Measurements from ENCODE around the gene CCDC197. TPM values are rescaled to one million over a fixed set of nuclear protein-coding genes. Genes with fewer than 3 reads are reported as not detected.

Gene CCDC197
- total RNA-seq, 1 donor from 2014 or later = not detected

DNA sequence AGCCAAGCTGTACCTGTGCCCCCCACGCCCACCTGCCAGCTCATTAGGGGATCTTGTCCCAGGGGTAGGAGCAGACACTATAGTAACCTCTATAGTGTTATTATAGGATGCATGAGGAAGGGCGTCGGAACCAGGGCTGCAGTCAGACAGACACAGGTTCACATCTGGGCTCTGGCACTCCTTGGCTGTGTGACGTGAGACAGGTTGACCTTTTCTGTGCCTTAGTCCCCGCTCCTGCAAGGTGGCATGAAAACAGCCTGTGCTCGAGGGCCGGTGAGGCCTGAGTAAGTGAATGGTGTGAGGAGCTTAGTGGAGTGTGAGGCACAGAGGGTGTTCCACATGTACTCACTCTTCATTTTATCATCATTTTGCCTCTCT is 39.8 kb upstream of the CCDC197 start:
- no peak for DNase-seq
- peaks cover 39% of the 10 kb centered on the region for H3K36me3 Mint-ChIP-seq (ENCODE audit: low read depth)
- no peaks in the 10 kb centered on the region for H3K9me3 Mint-ChIP-seq
- intact Hi-C loops (cut with micrococcal nuclease) = loop anchor here (5.0 kb wide), 1 partner anchor 125 kb away; the partner anchor contains the start of genes DDX24 and IFI27L1
- no peaks in the 10 kb centered on the region for H3K27me3 Mint-ChIP-seq
- peaks cover 90% of the 10 kb centered on the region for H3K4me1 Mint-ChIP-seq
- peak overlapping the region; percentile 86 for H3K4me3 Mint-ChIP-seq
- peak overlapping the region; percentile 100 for H3K27ac Mint-ChIP-seq

DNA sequence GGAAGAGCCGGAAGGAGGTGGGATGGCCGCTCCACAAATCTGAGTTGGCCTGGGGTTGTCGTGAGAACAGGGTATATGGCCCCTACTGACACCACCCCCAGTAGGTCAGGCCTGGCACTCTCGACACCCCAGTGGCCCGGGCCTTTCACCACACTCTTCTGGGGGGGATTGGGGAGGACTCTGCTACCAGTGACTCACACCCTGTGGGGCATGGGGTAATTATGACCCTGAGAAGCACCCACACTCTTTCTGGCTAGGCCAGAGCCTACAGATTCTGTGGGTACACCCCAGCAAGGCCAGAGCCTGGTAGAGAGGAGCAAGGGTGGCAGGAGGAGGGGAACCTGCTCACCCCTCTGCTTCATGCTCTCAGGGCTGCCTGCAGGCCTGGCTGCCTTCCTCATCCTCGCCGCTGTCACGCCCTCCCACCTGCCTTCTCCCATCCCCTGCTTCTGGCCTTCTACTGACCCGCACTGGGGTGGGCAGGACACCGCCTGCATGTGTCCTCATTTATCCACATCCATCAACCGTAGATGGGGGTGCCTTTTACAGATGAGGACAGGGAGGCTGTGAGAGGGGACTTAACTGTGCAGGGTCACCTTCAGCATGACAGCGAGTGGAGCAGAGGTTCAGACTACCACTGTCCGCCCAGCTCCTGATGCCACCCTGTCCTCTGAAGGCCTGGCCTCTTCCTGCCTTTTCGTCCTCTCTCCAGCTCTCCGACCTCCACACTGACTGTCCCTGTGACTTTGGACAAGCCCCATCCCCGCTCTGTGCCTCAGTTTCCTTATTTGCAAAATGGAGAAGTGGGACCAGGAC is 39.1 kb upstream of the CCDC197 start:
- intact Hi-C loops (cut with micrococcal nuclease) = loop anchor here (5.0 kb wide), 1 partner anchor 124 kb away; the partner anchor contains the start of genes DDX24 and IFI27L1
- peaks cover 93% of the 10 kb centered on the region for H3K4me1 Mint-ChIP-seq
- H3K27me3 Mint-ChIP-seq = no peaks in the 10 kb centered on the region
- H3K9me3 Mint-ChIP-seq = no peaks in the 10 kb centered on the region
- peaks cover 36% of the 10 kb centered on the region for H3K36me3 Mint-ChIP-seq (ENCODE audit: low read depth)
- peak; percentile 68 for DNase-seq
- peak overlapping the region; percentile 100 for H3K27ac Mint-ChIP-seq
- H3K4me3 Mint-ChIP-seq = peak overlapping the region; percentile 86

DNA sequence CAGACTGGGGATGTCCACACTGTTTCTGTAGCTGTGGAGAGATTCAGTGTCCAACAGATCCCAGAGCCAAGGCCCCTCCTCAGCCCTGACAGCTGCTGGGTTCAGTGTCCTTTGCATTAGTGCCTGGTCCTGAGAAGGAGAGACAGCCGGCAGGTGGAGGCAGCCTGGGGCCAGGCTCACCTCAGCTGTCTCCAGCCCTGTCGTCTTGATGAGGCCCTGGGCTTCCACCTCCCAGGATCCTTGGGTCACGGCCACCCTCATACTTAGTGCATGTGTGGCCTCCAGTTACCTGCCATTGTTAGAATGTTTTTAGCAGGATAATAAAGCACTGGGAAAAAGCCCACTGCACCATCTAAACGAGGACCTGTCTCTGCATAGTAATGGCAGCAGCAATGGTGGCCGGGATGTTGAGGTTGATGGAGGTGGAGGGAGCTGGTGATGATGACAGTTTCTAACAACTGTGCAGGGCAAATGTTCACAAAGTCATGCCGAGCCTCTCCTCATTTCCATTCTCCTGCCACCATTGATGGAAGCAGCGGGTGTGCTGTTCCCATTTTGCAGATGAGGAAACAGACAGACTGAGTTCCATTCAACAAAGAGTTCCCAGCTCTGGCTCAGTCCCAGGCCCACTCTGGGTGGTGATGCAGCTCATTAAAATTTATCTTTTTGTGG is 38.4 kb upstream of the CCDC197 start:
- H3K4me3 Mint-ChIP-seq = peak overlapping the region; percentile 86
- DNase-seq = peak; percentile 67
- no peaks in the 10 kb centered on the region for H3K9me3 Mint-ChIP-seq
- peaks cover 34% of the 10 kb centered on the region for H3K36me3 Mint-ChIP-seq (ENCODE audit: low read depth)
- H3K4me1 Mint-ChIP-seq = peaks cover 93% of the 10 kb centered on the region
- intact Hi-C loops (cut with micrococcal nuclease) = loop anchor here (1.0 to 5.0 kb wide), 4 partner anchors 13 to 124 kb away; partner anchors contain the start of genes ASB2, DDX24 and IFI27L1
- no peaks in the 10 kb centered on the region for H3K27me3 Mint-ChIP-seq
- peak overlapping the region; percentile 100 for H3K27ac Mint-ChIP-seq

DNA sequence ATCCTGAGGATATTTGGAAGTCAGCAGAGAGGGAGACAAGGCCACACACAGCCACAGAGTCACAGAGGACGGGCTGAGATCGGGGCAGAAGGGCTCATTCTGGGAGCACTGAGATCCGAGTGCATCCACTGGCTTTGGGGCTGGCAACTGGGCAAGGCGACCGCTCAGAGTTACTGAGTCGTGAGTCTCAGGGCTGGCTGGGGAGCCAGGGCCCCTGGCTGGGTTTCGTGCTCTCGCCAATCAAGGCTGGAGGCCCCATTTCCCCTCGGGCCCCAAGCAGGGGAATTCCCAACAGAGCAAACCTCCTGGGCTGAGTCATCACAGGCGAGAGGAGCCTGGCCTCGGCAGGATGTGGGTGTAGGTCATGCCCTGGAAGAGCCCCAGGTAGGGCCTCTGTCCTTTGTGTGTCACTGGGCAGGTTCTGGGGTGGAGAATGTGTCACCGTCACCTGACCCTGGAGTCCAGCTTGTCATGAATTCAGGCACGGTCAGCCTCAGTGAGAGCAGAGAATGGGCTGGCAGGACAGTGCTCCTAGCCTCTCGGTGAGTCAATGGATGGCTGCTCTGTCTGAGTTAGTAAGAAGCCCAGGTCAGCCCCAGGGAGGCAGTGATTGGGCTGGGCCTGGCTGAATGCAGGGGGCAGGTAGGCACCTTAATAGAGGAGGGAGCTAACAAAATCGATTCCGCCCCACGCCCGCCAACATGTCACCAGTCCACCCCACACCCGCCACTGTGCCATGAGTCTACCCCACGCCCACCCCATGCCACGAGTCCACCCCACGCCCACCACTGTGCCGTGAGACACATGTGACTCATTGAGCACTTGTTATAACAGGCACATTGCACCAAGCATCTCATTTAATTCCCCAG is 37.6 kb upstream of the CCDC197 start:
- peak overlapping the region; percentile 86 for H3K4me3 Mint-ChIP-seq
- peak overlapping the region; percentile 100 for H3K27ac Mint-ChIP-seq
- peaks cover 93% of the 10 kb centered on the region for H3K4me1 Mint-ChIP-seq
- H3K27me3 Mint-ChIP-seq = no peaks in the 10 kb centered on the region
- no peaks in the 10 kb centered on the region for H3K9me3 Mint-ChIP-seq
- intact Hi-C loops (cut with micrococcal nuclease) = loop anchor here (1.0 to 5.0 kb wide), 4 partner anchors 12 to 123 kb away; partner anchors contain the start of genes ASB2, DDX24 and IFI27L1
- peaks cover 32% of the 10 kb centered on the region for H3K36me3 Mint-ChIP-seq (ENCODE audit: low read depth)
- DNase-seq = peak; percentile 98

DNA sequence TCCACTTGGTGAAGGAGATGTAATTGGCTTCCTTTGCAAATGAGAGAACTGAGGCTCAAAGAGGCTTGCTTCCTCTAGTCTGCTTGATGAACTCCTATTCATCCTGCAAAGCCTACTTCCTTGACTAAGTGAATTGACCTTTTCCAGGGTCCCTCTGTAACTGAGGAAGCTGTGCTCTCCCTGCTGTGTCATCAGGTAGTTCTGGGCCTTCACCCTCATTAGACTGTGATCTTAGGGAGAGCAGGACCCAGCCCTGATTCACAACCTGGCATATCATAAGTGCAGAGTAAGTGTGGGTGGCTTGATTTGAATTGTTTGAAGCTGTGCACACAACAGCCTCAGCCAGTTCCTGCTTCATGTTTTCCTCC is 37.0 kb upstream of the CCDC197 start:
- H3K27ac Mint-ChIP-seq = peak overlapping the region; percentile 100
- intact Hi-C loops (cut with micrococcal nuclease) = no loop called here
- peaks cover 93% of the 10 kb centered on the region for H3K4me1 Mint-ChIP-seq
- H3K4me3 Mint-ChIP-seq = peak overlapping the region; percentile 86
- no peaks in the 10 kb centered on the region for H3K27me3 Mint-ChIP-seq
- H3K9me3 Mint-ChIP-seq = peaks cover 6% of the 10 kb centered on the region
- DNase-seq = peak; percentile 74
- H3K36me3 Mint-ChIP-seq (ENCODE audit: low read depth) = peaks cover 34% of the 10 kb centered on the region

DNA sequence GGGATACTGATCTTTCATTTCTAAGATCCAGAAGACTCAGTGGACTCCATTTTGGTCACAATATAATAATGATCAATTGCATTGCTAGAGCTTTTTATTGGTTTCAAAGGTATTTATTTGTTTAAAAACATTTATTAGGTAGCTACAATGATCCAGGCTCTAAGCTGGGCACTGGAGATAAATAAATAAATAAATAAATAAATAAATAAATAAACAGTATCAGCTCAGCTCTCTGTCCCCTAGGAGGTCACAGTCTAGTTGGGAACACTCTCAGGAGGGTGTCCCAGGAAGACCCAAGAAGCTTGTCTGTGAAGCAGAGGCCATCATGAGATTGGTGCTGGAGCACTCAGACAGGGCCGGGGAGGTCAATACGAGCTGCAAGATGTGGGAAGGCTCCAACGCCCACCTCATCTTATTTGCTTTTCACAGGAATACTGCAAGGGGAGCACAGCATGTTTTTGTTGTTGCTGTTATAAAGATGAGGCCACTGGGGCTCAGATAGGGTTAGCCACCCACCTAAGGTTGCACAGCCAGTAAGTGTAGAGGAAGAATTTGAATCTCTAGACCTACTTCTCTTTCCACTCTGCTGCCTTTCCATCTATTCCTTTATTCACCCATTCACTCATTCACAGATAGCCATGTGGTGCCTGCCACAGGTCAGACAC is 36.2 kb upstream of the CCDC197 start:
- DNase-seq = no peak
- Mint-ChIP-seq H3K27ac (peak overlapping the region; percentile 100), H3K36me3 (ENCODE audit: low read depth) (peaks cover 39% of the 10 kb centered on the region), H3K27me3 (no peaks in the 10 kb centered on the region), H3K4me1 (peaks cover 94% of the 10 kb centered on the region), H3K9me3 (peaks cover 12% of the 10 kb centered on the region), H3K4me3 (peak overlapping the region; percentile 86)
- intact Hi-C loops (cut with micrococcal nuclease) = no loop called here

DNA sequence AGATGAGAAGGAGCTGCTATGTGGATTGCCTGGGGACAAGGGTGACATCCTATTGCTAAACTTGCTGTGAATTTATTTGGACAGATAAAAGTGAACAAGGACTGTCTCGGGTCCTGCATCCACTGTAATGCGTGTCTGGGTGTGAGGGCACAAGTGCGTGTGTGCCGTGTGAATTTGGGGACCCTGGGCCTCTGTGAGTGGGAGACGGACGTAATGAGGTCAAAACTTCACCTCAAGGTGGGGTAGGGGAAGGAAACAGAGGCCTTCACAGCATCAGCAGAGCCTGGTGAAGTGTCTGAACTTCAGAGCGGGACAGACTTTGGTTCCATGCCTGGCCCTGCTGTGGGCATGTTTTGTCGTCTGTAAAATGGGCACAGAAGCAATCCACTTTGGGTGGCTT is 35.5 kb upstream of the CCDC197 start:
- H3K4me3 Mint-ChIP-seq = peak overlapping the region; percentile 78
- intact Hi-C loops (cut with micrococcal nuclease) = no loop called here
- H3K27me3 Mint-ChIP-seq = no peaks in the 10 kb centered on the region
- peak overlapping the region; percentile 99 for H3K27ac Mint-ChIP-seq
- no peak for DNase-seq
- peaks cover 93% of the 10 kb centered on the region for H3K4me1 Mint-ChIP-seq
- H3K36me3 Mint-ChIP-seq (ENCODE audit: low read depth) = peaks cover 45% of the 10 kb centered on the region
- H3K9me3 Mint-ChIP-seq = peaks cover 12% of the 10 kb centered on the region

DNA sequence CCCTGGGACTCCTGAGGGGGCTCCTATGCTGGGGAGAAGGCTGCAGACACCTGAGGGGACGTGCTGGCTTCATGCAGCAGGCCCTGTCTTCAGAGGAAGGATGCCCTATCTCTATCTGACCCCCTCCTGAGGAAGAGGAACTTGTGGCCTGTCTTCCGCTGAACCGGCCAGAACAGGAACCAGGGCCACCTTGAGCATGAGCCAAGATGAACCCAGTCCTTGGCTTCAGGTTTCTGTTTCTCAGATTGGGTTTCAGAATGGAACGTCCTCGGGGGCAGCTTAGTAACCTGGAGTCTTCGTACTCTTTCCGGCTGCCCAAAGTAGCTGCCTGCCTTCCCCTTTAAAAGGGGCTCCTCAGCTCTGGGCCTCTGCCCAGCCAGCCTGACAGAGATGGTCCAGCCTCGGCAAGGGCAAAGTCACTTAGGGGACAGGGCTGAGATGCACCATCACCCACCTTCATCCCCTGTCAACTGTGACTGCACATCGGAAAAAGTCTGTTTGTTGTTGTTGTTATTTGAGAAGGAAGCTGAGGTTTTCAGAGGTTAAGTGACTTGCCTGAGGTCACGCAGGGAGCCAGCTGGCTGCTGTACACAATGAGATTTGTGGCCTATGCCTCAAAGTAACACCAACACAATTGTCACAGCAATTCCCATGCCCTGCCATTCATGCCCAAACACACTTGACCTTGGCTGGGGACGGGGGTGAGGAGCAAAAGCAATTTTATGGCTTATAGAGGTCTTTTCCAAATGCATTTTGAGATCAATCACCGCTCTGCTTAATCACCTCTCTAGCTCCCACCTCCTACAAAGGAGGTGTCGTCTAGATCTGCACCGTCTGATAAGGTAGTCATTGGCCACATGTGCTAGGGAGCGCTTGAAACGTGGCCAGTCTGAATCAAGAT is 34.1 kb upstream of the CCDC197 start:
- H3K27ac Mint-ChIP-seq = peak overlapping the region; percentile 100
- H3K9me3 Mint-ChIP-seq = peaks cover 12% of the 10 kb centered on the region
- peak; percentile 91 for DNase-seq
- no peaks in the 10 kb centered on the region for H3K27me3 Mint-ChIP-seq
- peaks cover 84% of the 10 kb centered on the region for H3K4me1 Mint-ChIP-seq
- H3K4me3 Mint-ChIP-seq = peak overlapping the region; percentile 79
- intact Hi-C loops (cut with micrococcal nuclease) = loop anchor here (1.0 kb wide), 2 partner anchors 8 to 13 kb away; partner anchors contain the start of gene ASB2
- H3K36me3 Mint-ChIP-seq (ENCODE audit: low read depth) = peaks cover 41% of the 10 kb centered on the region

DNA sequence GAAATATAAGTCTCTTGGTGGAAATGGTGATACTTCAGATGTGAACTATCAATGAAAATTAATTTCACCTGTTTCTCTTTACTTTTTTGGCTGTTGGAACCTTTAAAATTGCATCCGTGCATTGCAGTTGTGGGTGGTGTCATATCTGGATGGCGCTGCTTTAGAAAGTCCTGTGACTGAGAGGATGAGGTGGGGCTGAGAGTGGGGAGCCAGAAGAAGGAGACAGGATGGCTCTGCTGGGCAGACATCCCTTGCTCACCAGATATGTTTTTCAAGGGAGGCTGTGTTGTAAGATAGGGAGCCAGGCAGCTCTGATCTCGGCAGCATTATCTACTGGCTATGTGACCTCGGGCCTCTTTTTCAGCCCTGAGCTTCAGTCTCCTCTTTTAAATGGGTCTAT is 33.4 kb upstream of the CCDC197 start:
- H3K27ac Mint-ChIP-seq = peak overlapping the region; percentile 100
- peaks cover 83% of the 10 kb centered on the region for H3K4me1 Mint-ChIP-seq
- H3K4me3 Mint-ChIP-seq = peak overlapping the region; percentile 79
- peak; percentile 67 for DNase-seq
- intact Hi-C loops (cut with micrococcal nuclease) = loop anchor here (1.0 kb wide), 3 partner anchors 8 to 42 kb away; partner anchors contain the start of gene ASB2
- H3K9me3 Mint-ChIP-seq = peaks cover 12% of the 10 kb centered on the region
- H3K27me3 Mint-ChIP-seq = no peaks in the 10 kb centered on the region
- H3K36me3 Mint-ChIP-seq (ENCODE audit: low read depth) = peaks cover 38% of the 10 kb centered on the region

DNA sequence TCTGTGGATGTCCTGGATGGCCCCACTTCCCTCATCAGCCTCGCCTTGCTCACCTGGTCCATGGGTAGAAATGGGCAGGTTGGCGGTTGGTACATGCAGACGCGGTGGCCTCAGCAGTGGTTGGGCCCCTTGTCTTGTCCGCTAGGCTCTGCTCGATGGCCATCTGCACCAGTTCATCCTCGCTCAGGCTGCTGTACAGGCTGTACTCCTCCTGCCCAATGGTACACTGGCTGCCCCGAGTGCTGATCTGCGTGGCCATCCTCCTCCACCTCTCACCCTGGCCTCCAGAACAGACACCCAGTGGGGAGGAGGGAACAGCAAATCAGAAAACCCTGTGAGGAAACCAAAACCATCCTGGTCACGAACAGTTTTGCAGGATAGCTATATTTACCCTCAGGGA is 32.8 kb upstream of the CCDC197 start:
- intact Hi-C loops (cut with micrococcal nuclease) = loop anchor here (1.0 kb wide), 1 partner anchor 41 kb away; no protein-coding TSS in a partner anchor
- Mint-ChIP-seq H3K36me3 (ENCODE audit: low read depth) (peaks cover 39% of the 10 kb centered on the region), H3K27me3 (no peaks in the 10 kb centered on the region), H3K27ac (peak overlapping the region; percentile 100), H3K4me3 (peak overlapping the region; percentile 2), H3K9me3 (peaks cover 12% of the 10 kb centered on the region), H3K4me1 (peaks cover 81% of the 10 kb centered on the region)
- DNase-seq = no peak

DNA sequence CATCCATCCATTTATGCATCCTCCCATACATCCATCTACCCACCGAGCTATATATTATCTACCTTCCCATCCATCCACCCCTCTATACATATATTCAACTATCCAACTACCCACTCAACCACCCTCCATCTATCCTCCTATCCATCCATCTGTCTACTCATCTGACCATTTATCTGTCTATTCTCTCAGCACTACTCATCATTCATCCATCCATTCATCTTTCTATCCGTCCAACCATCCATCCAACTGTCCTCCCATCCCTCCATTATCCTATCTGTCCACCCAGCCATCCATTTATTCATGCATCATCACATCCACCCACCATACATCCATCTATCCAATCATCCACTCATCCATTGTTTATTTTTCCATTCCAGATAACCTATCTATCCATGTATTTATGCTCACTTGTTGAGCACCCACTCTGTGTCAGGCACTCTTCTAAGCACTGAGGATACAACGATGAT is 32.2 kb upstream of the CCDC197 start:
- peak overlapping the region; percentile 100 for H3K27ac Mint-ChIP-seq
- peak overlapping the region; percentile 2 for H3K4me3 Mint-ChIP-seq
- intact Hi-C loops (cut with micrococcal nuclease) = loop anchor here (1.0 kb wide), 1 partner anchor 40 kb away; no protein-coding TSS in a partner anchor

DNA sequence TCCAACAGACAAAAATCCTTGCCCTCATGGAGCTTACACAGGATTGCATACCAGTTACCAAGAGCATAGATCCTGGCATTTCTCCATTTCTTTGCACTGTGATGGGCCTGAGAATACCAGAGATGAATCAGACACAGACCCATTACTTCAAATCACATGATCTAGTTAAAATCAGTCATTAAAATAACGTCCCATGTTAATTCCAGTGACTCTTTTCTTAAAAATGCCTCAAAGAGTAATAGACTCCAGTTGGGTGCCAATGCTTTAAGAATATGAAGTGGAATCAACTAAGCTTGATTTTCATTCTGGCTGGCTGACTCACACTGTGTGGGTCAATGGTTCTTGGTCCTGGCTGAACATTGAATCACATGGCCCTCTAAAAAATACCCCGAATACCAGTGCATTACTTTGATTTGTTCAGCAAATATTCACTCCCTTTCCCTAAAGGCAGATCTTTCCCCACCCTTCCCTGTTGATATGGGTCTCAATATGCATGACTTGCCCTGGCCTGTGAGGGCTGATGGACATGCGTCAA is 31.7 kb upstream of the CCDC197 start:
- H3K4me1 Mint-ChIP-seq = peaks cover 77% of the 10 kb centered on the region
- peak overlapping the region; percentile 100 for H3K27ac Mint-ChIP-seq
- peaks cover 12% of the 10 kb centered on the region for H3K9me3 Mint-ChIP-seq
- H3K4me3 Mint-ChIP-seq = peak overlapping the region; percentile 2
- DNase-seq = no peak
- H3K36me3 Mint-ChIP-seq (ENCODE audit: low read depth) = peaks cover 37% of the 10 kb centered on the region
- intact Hi-C loops (cut with micrococcal nuclease) = no loop called here
- no peaks in the 10 kb centered on the region for H3K27me3 Mint-ChIP-seq

More for the DNA sequence above, 32.2 kb upstream of the CCDC197 start:
- peaks cover 77% of the 10 kb centered on the region for H3K4me1 Mint-ChIP-seq
- no peaks in the 10 kb centered on the region for H3K27me3 Mint-ChIP-seq
- peaks cover 12% of the 10 kb centered on the region for H3K9me3 Mint-ChIP-seq
- no peak for DNase-seq
- peaks cover 37% of the 10 kb centered on the region for H3K36me3 Mint-ChIP-seq (ENCODE audit: low read depth)

All from activated CD4-positive, alpha-beta T cell treated with anti-CD3 and anti-CD28 coated beads, Interleukin-2, amount 10 ng/mL, durations not matched to agents 24 days and 14 days (primary cell).